ENCODE measurements around the gene ADGRL3. TPM values are rescaled to one million over a fixed set of nuclear protein-coding genes. Genes with fewer than 3 reads are reported as not detected.

The ADGRL3 gene
- total RNA-seq, 2 experiments from 2014 or later: not detected

DNA sequence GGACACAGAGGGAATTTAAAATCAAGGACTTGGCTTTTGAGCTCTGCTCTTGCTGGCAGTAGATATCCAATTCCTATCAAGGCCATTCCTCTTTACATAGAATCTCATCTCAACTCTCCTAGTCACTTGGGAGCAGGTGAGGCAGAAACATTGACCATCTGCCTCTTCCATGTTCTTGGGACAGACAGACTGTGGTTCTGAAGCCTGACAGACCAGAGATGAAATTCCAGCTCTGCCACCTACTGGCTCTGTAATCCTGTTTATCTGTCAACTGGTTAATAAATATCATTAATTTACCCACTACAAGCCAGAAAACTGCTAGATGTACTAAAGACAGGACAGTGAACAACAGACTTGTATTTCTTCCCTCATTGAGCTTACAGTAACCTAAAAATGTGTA lies 300.8 kb downstream of the ADGRL3 start:
- Histone ChIP-seq H3K79me2 (ENCODE audit: insufficient read depth, low read depth, low read length) (no peaks in the 10 kb centered on the region), H3K27ac (ENCODE audit: low read depth, low read length, poor library complexity, severe bottlenecking) (no peak overlapping the region), H3K9me3 (ENCODE audit: low read length) (0 out of 2 replicates have a peak, but pooled peaks cover 4% of the 10 kb centered on the region), H3K4me3 (ENCODE audit: low read depth, low read length, poor library complexity, severe bottlenecking) (no peak overlapping the region), H4K20me1 (ENCODE audit: insufficient read depth, low read length) (no peaks in the 10 kb centered on the region), H3K36me3 (ENCODE audit: insufficient read depth, low read length) (no peaks in the 10 kb centered on the region), H3K4me2 (ENCODE audit: low read length) (no peak overlapping the region), H3K9me2 (ENCODE audit: insufficient read depth, low read length) (no peaks in the 10 kb centered on the region), H2AFZ (ENCODE audit: low read length) (no peak overlapping the region), H3K4me1 (ENCODE audit: insufficient read depth, low read length, poor library complexity, severe bottlenecking) (no peaks in the 10 kb centered on the region)
- intact Hi-C loops (cut with micrococcal nuclease; ENCODE audit: unreplicated experiment): no loop called here
- CTCF ChIA-PET (ENCODE audit: unreplicated experiment): no interaction called here
- POLR2A ChIA-PET: interaction anchor here (0.6 kb wide), 1 partner anchor 1051 kb away, joined by 3 read pairs; no protein-coding TSS in a partner anchor
- DNase-seq (ENCODE audit: low spot score): no peak
- TF ChIP-seq EZH2phosphoT487 (IDR thresholded peaks at IDR 0.05; ENCODE audit: borderline replicate concordance, low read depth, low read length): no peak
- TF ChIP-seq CTCF (conservative IDR thresholded peaks at IDR 0.05; ENCODE audit: low read length): no peak
- no TSS peak for BruUV-seq (replicated peaks)

DNA sequence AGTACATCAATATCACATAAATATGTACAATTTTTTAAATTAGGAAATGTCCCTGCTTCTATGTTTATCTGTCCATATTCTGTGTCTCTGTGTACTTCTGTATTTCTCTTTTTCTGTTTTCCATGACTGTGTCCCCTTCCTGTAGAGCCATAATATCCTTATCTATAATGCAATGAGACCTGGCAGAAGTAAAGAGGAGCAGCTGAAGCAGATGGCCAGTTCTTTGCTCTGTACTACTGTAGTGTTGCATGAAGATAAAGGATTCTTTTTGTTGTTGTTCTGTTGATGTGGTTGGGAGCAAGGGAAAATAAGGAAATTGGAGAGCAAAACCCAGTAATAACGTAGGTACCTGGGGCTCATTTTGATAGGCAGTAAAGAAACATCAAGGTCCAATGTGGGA lies 301.7 kb downstream of the ADGRL3 start:
- H3K36me3 ChIP-seq (ENCODE audit: insufficient read depth, low read length): no peaks in the 10 kb centered on the region
- intact Hi-C loops (cut with micrococcal nuclease; ENCODE audit: unreplicated experiment): no loop called here
- ChIA-PET POLR2A (interaction anchor here (0.6 kb wide), 1 partner anchor 55 kb away, joined by 3 read pairs; no protein-coding TSS in a partner anchor), CTCF (ENCODE audit: unreplicated experiment) (no interaction called here)
- H3K4me1 ChIP-seq (ENCODE audit: insufficient read depth, low read length, poor library complexity, severe bottlenecking): no peaks in the 10 kb centered on the region
- no peak for TF ChIP-seq CTCF (conservative IDR thresholded peaks at IDR 0.05; ENCODE audit: low read length)
- no peak for TF ChIP-seq EZH2phosphoT487 (IDR thresholded peaks at IDR 0.05; ENCODE audit: borderline replicate concordance, low read depth, low read length)
- no peak for DNase-seq (ENCODE audit: low spot score)
- no peak overlapping the region for H3K4me3 ChIP-seq (ENCODE audit: low read depth, low read length, poor library complexity, severe bottlenecking)
- no peak overlapping the region for H3K27ac ChIP-seq (ENCODE audit: low read depth, low read length, poor library complexity, severe bottlenecking)
- no peak overlapping the region for H3K4me2 ChIP-seq (ENCODE audit: low read length)
- no peaks in the 10 kb centered on the region for H3K9me2 ChIP-seq (ENCODE audit: insufficient read depth, low read length)
- 0 out of 2 replicates have a peak, but pooled peaks cover 4% of the 10 kb centered on the region for H3K9me3 ChIP-seq (ENCODE audit: low read length)
- no TSS peak for BruUV-seq (replicated peaks)
- no peak overlapping the region for H2AFZ ChIP-seq (ENCODE audit: low read length)
- H3K79me2 ChIP-seq (ENCODE audit: insufficient read depth, low read depth, low read length): no peaks in the 10 kb centered on the region
- no peaks in the 10 kb centered on the region for H4K20me1 ChIP-seq (ENCODE audit: insufficient read depth, low read length)

DNA sequence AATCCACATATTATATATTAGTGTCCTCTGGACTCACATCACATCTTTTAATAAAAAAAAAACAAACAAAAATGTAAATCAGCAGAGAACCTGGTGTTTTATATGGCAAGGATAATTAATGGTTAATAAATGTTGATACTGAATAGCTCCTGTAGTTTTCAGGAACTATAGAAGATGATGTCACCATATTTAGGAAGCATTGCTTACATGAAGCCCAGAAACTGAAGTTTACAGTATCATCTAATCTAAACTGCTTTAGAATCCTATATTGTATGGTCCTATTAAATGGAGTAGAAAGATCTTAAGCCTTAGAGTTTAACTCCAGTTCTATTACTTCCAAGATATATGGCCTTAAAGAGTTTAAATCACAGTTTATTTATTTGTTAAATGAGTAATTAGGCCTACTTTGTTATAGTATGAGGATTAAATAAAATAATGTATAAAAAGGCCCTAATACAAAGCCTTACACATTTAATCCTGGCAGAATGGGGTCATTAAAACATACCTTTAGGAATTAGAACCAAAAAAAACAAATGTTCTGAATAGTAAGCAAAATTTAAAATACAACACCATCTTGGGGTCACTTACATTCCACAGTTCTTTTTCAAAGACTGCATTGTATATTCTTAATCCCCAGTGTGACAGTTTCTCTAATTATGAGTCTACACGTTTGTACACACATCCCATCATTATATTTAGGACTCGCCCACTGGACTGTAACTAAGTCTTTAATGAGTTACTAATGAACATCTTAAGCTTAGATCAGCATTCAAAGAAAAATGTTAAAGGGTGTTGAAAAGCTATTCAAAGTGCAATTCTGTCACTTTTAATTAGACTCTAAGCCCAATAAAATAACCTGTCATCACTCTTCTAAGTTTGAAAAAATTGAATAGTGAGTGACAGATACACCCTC lies 305.9 kb downstream of the ADGRL3 start:
- ChIA-PET CTCF (ENCODE audit: unreplicated experiment) (no interaction called here), POLR2A (no interaction called here)
- H3K4me2 ChIP-seq (ENCODE audit: low read length): no peak overlapping the region
- intact Hi-C loops (cut with micrococcal nuclease; ENCODE audit: unreplicated experiment): no loop called here
- H3K9me2 ChIP-seq (ENCODE audit: insufficient read depth, low read length): no peaks in the 10 kb centered on the region
- no peak overlapping the region for H3K27ac ChIP-seq (ENCODE audit: low read depth, low read length, poor library complexity, severe bottlenecking)
- H2AFZ ChIP-seq (ENCODE audit: low read length): no peak overlapping the region
- H3K79me2 ChIP-seq (ENCODE audit: insufficient read depth, low read depth, low read length): no peaks in the 10 kb centered on the region
- no TSS peak for BruUV-seq (replicated peaks)
- H3K4me1 ChIP-seq (ENCODE audit: insufficient read depth, low read length, poor library complexity, severe bottlenecking): no peaks in the 10 kb centered on the region
- TF ChIP-seq CTCF (conservative IDR thresholded peaks at IDR 0.05; ENCODE audit: low read length) (no peak), EZH2phosphoT487 (IDR thresholded peaks at IDR 0.05; ENCODE audit: borderline replicate concordance, low read depth, low read length) (no peak)
- H3K9me3 ChIP-seq (ENCODE audit: low read length): 0 out of 2 replicates have a peak, but pooled peaks cover 4% of the 10 kb centered on the region
- no peak for DNase-seq (ENCODE audit: low spot score)
- no peak overlapping the region for H3K4me3 ChIP-seq (ENCODE audit: low read depth, low read length, poor library complexity, severe bottlenecking)
- H4K20me1 ChIP-seq (ENCODE audit: insufficient read depth, low read length): no peaks in the 10 kb centered on the region
- no peaks in the 10 kb centered on the region for H3K36me3 ChIP-seq (ENCODE audit: insufficient read depth, low read length)

Data from OCI-LY7 (cell line).